Measurements from ENCODE around the gene SPATA2. TPM values are rescaled to one million over a fixed set of nuclear protein-coding genes. Genes with fewer than 3 reads are reported as not detected.
"Not testable (repeated sequence)": the region's sequence is repeated elsewhere in the genome, so short reads cannot be mapped to it uniquely, and the experiment has no call there.

Gene SPATA2
- polyA plus RNA-seq (2013, experiment 1 of 2) = 9.3 TPM
- 9.3 TPM for polyA plus RNA-seq (2013, experiment 2 of 2)

- DNase-seq (ENCODE audit: low spot score) = peak; percentile 95
- Histone ChIP-seq H2BK120ac (ENCODE audit: low read depth, low read length) (peak within 1 kb of the TSS; percentile 82), H3K27me3 (ENCODE audit: control insufficient read depth in 3 of 3, insufficient read depth in 3 of 3, low read depth in 1 of 3, low read length in 3 of 3) (no peaks in the 10 kb centered on the region), H4K8ac (ENCODE audit: low read depth, low read length) (peak within 1 kb of the TSS; percentile 99), H2BK5ac (ENCODE audit: low read length) (peak within 1 kb of the TSS; percentile 100), H2AFZ (ENCODE audit: low read length) (peak within 1 kb of the TSS; percentile 100), H3K23ac (ENCODE audit: low read depth, low read length, poor library complexity) (peak within 1 kb of the TSS; percentile 99), H4K91ac (ENCODE audit: low read depth, low read length, poor library complexity) (peak within 1 kb of the TSS; percentile 100), H3K14ac (ENCODE audit: low read length) (peak within 1 kb of the TSS; percentile 84), H3K4me2 (ENCODE audit: insufficient read depth, low read length, poor library complexity, severe bottlenecking) (peak within 1 kb of the TSS; percentile 83), H3K27ac (replicated peaks; ENCODE audit: low read length) (peak within 1 kb of the TSS; percentile 95), H2BK12ac (ENCODE audit: low read length) (no peak within 1 kb of the TSS), H3K36me3 (replicated peaks in 1 of 2; ENCODE audit: control insufficient read depth in 2 of 2, insufficient read depth in 2 of 2, low read length in 2 of 2) (peaks cover 0 to 2% of the 10 kb centered on the region in 2 donors), H2AK5ac (ENCODE audit: low read depth, low read length) (peak within 1 kb of the TSS; percentile 41), H3K9me3 (replicated peaks in 1 of 2; ENCODE audit: control insufficient read depth in 2 of 2, insufficient read depth in 1 of 2, low read depth in 1 of 2, low read length in 2 of 2) (no peaks in the 10 kb centered on the region), H3K79me1 (ENCODE audit: low read depth, low read length) (peaks cover 7% of the 10 kb centered on the region), H3K4ac (ENCODE audit: low read length) (peak within 1 kb of the TSS; percentile 78), H3K4me1 (ENCODE audit: control insufficient read depth in 2 of 2, insufficient read depth in 1 of 2, low read depth in 1 of 2, low read length in 2 of 2) (peaks cover 6 to 8% of the 10 kb centered on the region in 2 donors), H3K18ac (ENCODE audit: low read length) (peak within 1 kb of the TSS; percentile 100), H3K9ac (ENCODE audit: low read depth, low read length, poor library complexity) (peak within 1 kb of the TSS; percentile 97), H3K4me3 (ENCODE audit: low read length in 2 of 2) (peak within 1 kb of the TSS; percentile 86 to 93), H2BK15ac (ENCODE audit: low read length) (no peak within 1 kb of the TSS)
- WGBS, 2 donors (ENCODE audit: extremely low coverage in 2 of 2, insufficient read length in 2 of 2, insufficient replicate concordance in 1 of 2) = no CpG with 5 or more reads among the region's 69 CpGs
These were observed at the start of gene SPATA2 for GRCh38 chr20:49915380-49916145. TSS of gene SPATA2 (minus strand) at chr20:49915529. CDS start at chr20:49908490, 7,039 bp downstream.

- Histone ChIP-seq H3K14ac (ENCODE audit: low read length) (no peak overlapping the region), H3K79me1 (ENCODE audit: low read depth, low read length) (no peaks in the 10 kb centered on the region), H3K23ac (ENCODE audit: low read depth, low read length, poor library complexity) (no peak overlapping the region), H3K9ac (ENCODE audit: low read depth, low read length, poor library complexity) (no peak overlapping the region), H2BK15ac (ENCODE audit: low read length) (no peak overlapping the region), H2BK120ac (ENCODE audit: low read depth, low read length) (no peak overlapping the region), H3K4me2 (ENCODE audit: insufficient read depth, low read length, poor library complexity, severe bottlenecking) (no peak overlapping the region), H3K4me1 (ENCODE audit: control insufficient read depth in 2 of 2, insufficient read depth in 1 of 2, low read depth in 1 of 2, low read length in 2 of 2) (no peaks in the 10 kb centered on the region), H2BK5ac (ENCODE audit: low read length) (no peak overlapping the region), H3K9me3 (replicated peaks in 1 of 2; ENCODE audit: control insufficient read depth in 2 of 2, insufficient read depth in 1 of 2, low read depth in 1 of 2, low read length in 2 of 2) (peaks cover 0 to 3% of the 10 kb centered on the region in 2 donors), H2AK5ac (ENCODE audit: low read depth, low read length) (no peak overlapping the region), H3K4ac (ENCODE audit: low read length) (no peak overlapping the region), H3K27ac (replicated peaks; ENCODE audit: low read length) (no peak overlapping the region), H3K4me3 (ENCODE audit: low read length in 2 of 2) (no peak overlapping the region), H3K18ac (ENCODE audit: low read length) (no peak overlapping the region), H2BK12ac (ENCODE audit: low read length) (no peak overlapping the region), H2AFZ (ENCODE audit: low read length) (no peak overlapping the region), H4K8ac (ENCODE audit: low read depth, low read length) (no peak overlapping the region), H4K91ac (ENCODE audit: low read depth, low read length, poor library complexity) (no peak overlapping the region), H3K27me3 (ENCODE audit: control insufficient read depth in 3 of 3, insufficient read depth in 3 of 3, low read depth in 1 of 3, low read length in 3 of 3) (no peaks in the 10 kb centered on the region), H3K36me3 (replicated peaks in 1 of 2; ENCODE audit: control insufficient read depth in 2 of 2, insufficient read depth in 2 of 2, low read length in 2 of 2) (peaks cover 6 to 22% of the 10 kb centered on the region in 2 donors)
- no peak for DNase-seq (ENCODE audit: low spot score)
- no CpG with 5 or more reads among the region's 4 CpGs for WGBS, 2 donors (ENCODE audit: extremely low coverage in 2 of 2, insufficient read length in 2 of 2, insufficient replicate concordance in 1 of 2)
These were observed 46.1 kb upstream of the SPATA2 start for GRCh38 chr20:49961413-49961812.

GRCh38 chr20:49957089-49957938, 42.0 kb upstream of the SPATA2 start:
- H3K4me3 ChIP-seq (ENCODE audit: low read length in 2 of 2); H3K27me3 ChIP-seq (ENCODE audit: control insufficient read depth in 3 of 3, insufficient read depth in 3 of 3, low read depth in 1 of 3, low read length in 3 of 3); H4K91ac ChIP-seq (ENCODE audit: low read depth, low read length, poor library complexity); H3K9me3 ChIP-seq (replicated peaks in 1 of 2; ENCODE audit: control insufficient read depth in 2 of 2, insufficient read depth in 1 of 2, low read depth in 1 of 2, low read length in 2 of 2); H3K23ac ChIP-seq (ENCODE audit: low read depth, low read length, poor library complexity); H3K14ac ChIP-seq (ENCODE audit: low read length); H2AFZ ChIP-seq (ENCODE audit: low read length); H2BK120ac ChIP-seq (ENCODE audit: low read depth, low read length); H2BK5ac ChIP-seq (ENCODE audit: low read length); H3K18ac ChIP-seq (ENCODE audit: low read length); H2AK5ac ChIP-seq (ENCODE audit: low read depth, low read length); H2BK12ac ChIP-seq (ENCODE audit: low read length); H2BK15ac ChIP-seq (ENCODE audit: low read length); H4K8ac ChIP-seq (ENCODE audit: low read depth, low read length); DNase-seq (ENCODE audit: low spot score); H3K4ac ChIP-seq (ENCODE audit: low read length); H3K79me1 ChIP-seq (ENCODE audit: low read depth, low read length); H3K4me1 ChIP-seq (ENCODE audit: control insufficient read depth in 2 of 2, insufficient read depth in 1 of 2, low read depth in 1 of 2, low read length in 2 of 2); H3K4me2 ChIP-seq (ENCODE audit: insufficient read depth, low read length, poor library complexity, severe bottlenecking); H3K27ac ChIP-seq (replicated peaks; ENCODE audit: low read length); H3K9ac ChIP-seq (ENCODE audit: low read depth, low read length, poor library complexity): not testable (repeated sequence)
- peaks cover 23 to 60% of the 10 kb centered on the region in 2 donors for H3K36me3 ChIP-seq (replicated peaks in 1 of 2; ENCODE audit: control insufficient read depth in 2 of 2, insufficient read depth in 2 of 2, low read length in 2 of 2)
- no CpG with 5 or more reads among the region's 12 CpGs for WGBS, 2 donors (ENCODE audit: extremely low coverage in 2 of 2, insufficient read length in 2 of 2, insufficient replicate concordance in 1 of 2)

- H4K91ac ChIP-seq (ENCODE audit: low read depth, low read length, poor library complexity) = no peak overlapping the region
- H3K4me2 ChIP-seq (ENCODE audit: insufficient read depth, low read length, poor library complexity, severe bottlenecking) = no peak overlapping the region
- no peak overlapping the region for H2AK5ac ChIP-seq (ENCODE audit: low read depth, low read length)
- no peak overlapping the region for H2BK12ac ChIP-seq (ENCODE audit: low read length)
- DNase-seq (ENCODE audit: low spot score) = no peak
- H3K18ac ChIP-seq (ENCODE audit: low read length) = no peak overlapping the region
- no peak overlapping the region for H3K23ac ChIP-seq (ENCODE audit: low read depth, low read length, poor library complexity)
- no peak overlapping the region for H2BK15ac ChIP-seq (ENCODE audit: low read length)
- H3K27me3 ChIP-seq (ENCODE audit: control insufficient read depth in 3 of 3, insufficient read depth in 3 of 3, low read depth in 1 of 3, low read length in 3 of 3) = no peaks in the 10 kb centered on the region
- no CpG with 5 or more reads among the region's 18 CpGs for WGBS, 2 donors (ENCODE audit: extremely low coverage in 2 of 2, insufficient read length in 2 of 2, insufficient replicate concordance in 1 of 2)
- no peak overlapping the region for H3K4ac ChIP-seq (ENCODE audit: low read length)
- H3K79me1 ChIP-seq (ENCODE audit: low read depth, low read length) = no peaks in the 10 kb centered on the region
- no peak overlapping the region for H3K14ac ChIP-seq (ENCODE audit: low read length)
- no peak overlapping the region for H3K27ac ChIP-seq (replicated peaks; ENCODE audit: low read length)
- no peak overlapping the region for H4K8ac ChIP-seq (ENCODE audit: low read depth, low read length)
- no peaks in the 10 kb centered on the region for H3K4me1 ChIP-seq (ENCODE audit: control insufficient read depth in 2 of 2, insufficient read depth in 1 of 2, low read depth in 1 of 2, low read length in 2 of 2)
- H2BK5ac ChIP-seq (ENCODE audit: low read length) = no peak overlapping the region
- H3K4me3 ChIP-seq (ENCODE audit: low read length in 2 of 2) = no peak overlapping the region
- H3K9ac ChIP-seq (ENCODE audit: low read depth, low read length, poor library complexity) = no peak overlapping the region
- H2AFZ ChIP-seq (ENCODE audit: low read length) = no peak overlapping the region
- H2BK120ac ChIP-seq (ENCODE audit: low read depth, low read length) = no peak overlapping the region
- peaks cover 0 to 3% of the 10 kb centered on the region in 2 donors for H3K9me3 ChIP-seq (replicated peaks in 1 of 2; ENCODE audit: control insufficient read depth in 2 of 2, insufficient read depth in 1 of 2, low read depth in 1 of 2, low read length in 2 of 2)
- peaks cover 28 to 66% of the 10 kb centered on the region in 2 donors for H3K36me3 ChIP-seq (replicated peaks in 1 of 2; ENCODE audit: control insufficient read depth in 2 of 2, insufficient read depth in 2 of 2, low read length in 2 of 2)
These were observed 41.4 kb upstream of the SPATA2 start for GRCh38 chr20:49956689-49957088.
